ENCODE measurements around the gene IFT20. TPM values are rescaled to one million over a fixed set of nuclear protein-coding genes. Genes with fewer than 3 reads are reported as not detected.

The IFT20 gene
- total and polyA plus RNA-seq, 12 donors: 8.5 to 38.2 (median 11.2) TPM

DNA sequence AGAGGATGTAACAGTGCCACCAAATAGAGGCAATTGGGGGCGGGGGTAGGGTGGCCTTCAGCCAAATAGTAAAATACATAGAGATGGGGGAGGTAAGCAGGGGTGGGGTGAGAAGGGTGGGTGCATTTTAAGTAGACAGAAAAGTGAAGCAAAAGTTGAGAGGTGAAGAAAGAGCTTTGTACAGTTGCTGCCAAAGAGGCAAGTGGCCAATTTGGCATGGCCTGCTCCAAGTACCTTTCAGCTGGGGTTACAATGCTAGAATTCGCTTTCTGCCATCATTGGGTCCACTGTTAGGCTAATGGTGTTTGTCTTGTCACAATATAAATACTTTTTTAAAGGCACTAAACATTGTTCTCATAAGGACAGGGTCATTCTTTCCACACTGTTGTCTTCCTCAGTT, 21.4 kb downstream of the IFT20 start:
- H3K4me3 ChIP-seq: no peak overlapping the region
- ATAC-seq (no peak), DNase-seq (no peak)
- H3K27ac ChIP-seq: no peak overlapping the region
- peaks cover 0 to 6% (median 0%) of the 10 kb centered on the region in 7 donors for H3K27me3 ChIP-seq
- TF ChIP-seq, protein P1, sequence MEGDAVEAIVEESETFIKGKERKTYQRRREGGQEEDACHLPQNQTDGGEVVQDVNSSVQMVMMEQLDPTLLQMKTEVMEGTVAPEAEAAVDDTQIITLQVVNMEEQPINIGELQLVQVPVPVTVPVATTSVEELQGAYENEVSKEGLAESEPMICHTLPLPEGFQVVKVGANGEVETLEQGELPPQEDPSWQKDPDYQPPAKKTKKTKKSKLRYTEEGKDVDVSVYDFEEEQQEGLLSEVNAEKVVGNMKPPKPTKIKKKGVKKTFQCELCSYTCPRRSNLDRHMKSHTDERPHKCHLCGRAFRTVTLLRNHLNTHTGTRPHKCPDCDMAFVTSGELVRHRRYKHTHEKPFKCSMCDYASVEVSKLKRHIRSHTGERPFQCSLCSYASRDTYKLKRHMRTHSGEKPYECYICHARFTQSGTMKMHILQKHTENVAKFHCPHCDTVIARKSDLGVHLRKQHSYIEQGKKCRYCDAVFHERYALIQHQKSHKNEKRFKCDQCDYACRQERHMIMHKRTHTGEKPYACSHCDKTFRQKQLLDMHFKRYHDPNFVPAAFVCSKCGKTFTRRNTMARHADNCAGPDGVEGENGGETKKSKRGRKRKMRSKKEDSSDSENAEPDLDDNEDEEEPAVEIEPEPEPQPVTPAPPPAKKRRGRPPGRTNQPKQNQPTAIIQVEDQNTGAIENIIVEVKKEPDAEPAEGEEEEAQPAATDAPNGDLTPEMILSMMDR (IDR thresholded peaks at IDR 0.05): no peak
- peaks cover 3 to 9% (median 7%) of the 10 kb centered on the region in 9 donors for H3K4me1 ChIP-seq
- 86% methylated on average over 2 of the region's 2 CpGs for WGBS, 2 donors
- intact Hi-C loops (cut with DNase I): no loop called here
- H3K9me3 ChIP-seq: no peaks in the 10 kb centered on the region
- H3K36me3 ChIP-seq: no peaks in the 10 kb centered on the region

DNA sequence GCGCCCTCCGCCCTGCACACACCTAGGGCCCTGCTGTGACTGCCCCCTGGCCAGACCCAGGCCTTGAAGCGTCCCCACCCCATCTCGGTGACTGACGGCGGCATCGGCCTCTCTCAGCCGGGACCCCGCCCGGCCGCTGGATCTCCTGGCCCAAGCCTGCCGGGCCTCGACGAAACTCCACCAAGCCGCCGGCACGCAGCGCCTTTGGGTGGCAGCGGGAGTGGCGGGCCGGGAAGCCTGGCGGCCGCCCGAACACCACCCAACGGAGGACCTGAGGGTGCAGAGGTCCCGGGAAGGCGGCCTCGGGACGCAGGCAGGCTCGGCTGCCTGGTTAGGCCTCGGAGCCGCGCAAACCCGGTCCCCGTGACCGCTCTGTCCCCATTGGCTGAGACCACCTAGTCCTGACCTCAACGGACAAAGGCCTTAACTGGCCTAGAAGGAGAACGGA, 28.3 kb downstream of the IFT20 start:
- TF ChIP-seq, protein P1 (IDR thresholded peaks at IDR 0.05): no peak
- no peak overlapping the region for H3K4me3 ChIP-seq
- H3K9me3 ChIP-seq: no peaks in the 10 kb centered on the region
- H3K27ac ChIP-seq: no peak overlapping the region
- intact Hi-C loops (cut with DNase I): no loop called here
- H3K27me3 ChIP-seq: peaks cover 0 to 47% (median 28%) of the 10 kb centered on the region in 7 donors
- DNase-seq (no peak), ATAC-seq (no peak)
- no peaks in the 10 kb centered on the region for H3K4me1 ChIP-seq
- 20 to 24% methylated on average over 38 of the region's 38 CpGs for WGBS, 2 donors
- no peaks in the 10 kb centered on the region for H3K36me3 ChIP-seq

DNA sequence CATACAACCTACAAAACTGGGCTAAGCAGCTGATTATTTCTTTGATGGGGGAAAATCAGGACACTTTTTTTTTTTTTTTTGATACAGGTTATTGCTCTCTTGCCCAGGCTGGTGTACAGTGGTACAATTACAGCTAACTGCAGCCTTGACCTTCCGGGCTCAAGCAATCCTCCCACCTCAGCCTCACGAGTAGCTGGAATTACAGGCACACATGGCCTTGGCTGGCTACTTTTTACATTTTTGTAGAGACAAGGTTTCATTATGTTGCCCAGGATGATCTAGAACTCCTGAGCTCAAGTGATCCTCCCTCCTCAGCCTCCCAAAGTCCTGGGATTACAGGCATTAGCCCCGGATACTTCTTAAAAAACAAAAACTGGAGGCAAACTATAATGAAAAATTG, 36.8 kb downstream of the IFT20 start:
- no peak for ATAC-seq
- WGBS, 2 donors: 78 to 84% methylated on average over 3 of the region's 3 CpGs
- no peaks in the 10 kb centered on the region for H3K9me3 ChIP-seq
- intact Hi-C loops (cut with DNase I): no loop called here
- H3K27ac ChIP-seq: no peak overlapping the region
- no peaks in the 10 kb centered on the region for H3K36me3 ChIP-seq
- peaks cover 0 to 17% (median 7%) of the 10 kb centered on the region in 7 donors for H3K27me3 ChIP-seq
- no peak for DNase-seq
- H3K4me1 ChIP-seq: no peaks in the 10 kb centered on the region
- H3K4me3 ChIP-seq: no peak overlapping the region
- TF ChIP-seq, protein P1 (IDR thresholded peaks at IDR 0.05): no peak

DNA sequence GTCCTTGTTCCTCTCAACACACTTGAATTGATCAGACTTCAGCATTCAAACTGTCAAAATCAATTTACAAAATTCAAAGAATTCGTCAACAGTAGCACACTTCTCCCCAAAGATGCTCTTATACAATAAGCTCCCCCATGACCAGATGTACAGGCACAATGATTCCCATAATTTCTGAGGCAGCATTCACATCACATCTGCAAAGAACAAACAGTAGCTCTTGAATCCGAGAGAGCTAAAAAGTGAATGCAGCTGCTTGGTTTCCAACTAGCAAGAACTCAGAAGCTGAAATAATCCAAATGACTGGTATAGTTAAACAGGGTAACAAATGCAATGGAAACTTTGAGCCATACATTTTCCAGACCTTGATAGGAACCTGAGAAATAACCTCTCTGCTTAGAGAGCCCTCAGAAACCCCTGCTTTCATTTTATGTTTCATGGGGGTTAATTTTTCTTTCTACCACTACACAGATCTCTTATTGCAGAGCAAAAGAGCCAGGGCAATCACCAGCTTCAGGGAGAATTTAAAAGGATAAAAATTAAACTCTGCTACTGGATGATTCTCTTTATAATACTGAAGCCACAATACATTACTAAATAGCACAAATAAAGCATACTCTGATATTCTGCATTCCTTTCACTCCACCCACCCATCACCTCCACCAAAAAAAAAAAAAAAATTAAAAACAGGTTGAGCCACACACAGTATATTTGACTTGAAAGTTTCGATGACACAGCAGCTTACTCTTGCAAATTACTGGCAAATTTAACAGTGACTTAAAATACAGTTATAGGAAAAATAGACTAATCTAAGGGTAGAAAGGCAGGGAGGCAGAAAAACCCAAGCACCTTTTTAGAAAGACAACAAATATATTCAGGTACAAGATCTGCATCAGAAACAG, 39.3 kb downstream of the IFT20 start:
- intact Hi-C loops (cut with DNase I): no loop called here
- ATAC-seq: no peak
- Histone ChIP-seq H3K4me3 (no peak overlapping the region), H3K36me3 (no peaks in the 10 kb centered on the region), H3K27me3 (peaks cover 0 to 17% (median 7%) of the 10 kb centered on the region in 7 donors), H3K4me1 (no peaks in the 10 kb centered on the region), H3K9me3 (no peaks in the 10 kb centered on the region), H3K27ac (no peak overlapping the region)
- WGBS, 2 donors: 72% methylated on average over 3 of the region's 3 CpGs
- no peak for DNase-seq
- TF ChIP-seq, protein P1 (IDR thresholded peaks at IDR 0.05): no peak
